Mammary epithelial cell (primary cell): ENCODE results near the gene CSNK1G3.

Experiments used
- EZH2 ChIP-seq: IDR thresholded peaks from 2 replicates; pipeline ENCODE4 v1.6.1; 2012; ENCODE audit warnings: low read length, inconsistent platforms, borderline replicate concordance
- TF ChIP-seq, protein P1 (sequence below), 2 donors: IDR thresholded peaks in 1 of 2; conservative IDR thresholded peaks in 1 of 2; 2 replicates each; pipeline ENCODE4 v1.5.1; 2011 to 2012; ENCODE audit warnings: inconsistent platforms in 2 of 2, low read length in 2 of 2, mild to moderate bottlenecking in 2 of 2, control low read depth in 1 of 2, low read depth in 1 of 2; ENCODE audit not compliant: insufficient read depth in 1 of 2; ENCODE audit errors: extremely low read depth in 1 of 2

DNA sequence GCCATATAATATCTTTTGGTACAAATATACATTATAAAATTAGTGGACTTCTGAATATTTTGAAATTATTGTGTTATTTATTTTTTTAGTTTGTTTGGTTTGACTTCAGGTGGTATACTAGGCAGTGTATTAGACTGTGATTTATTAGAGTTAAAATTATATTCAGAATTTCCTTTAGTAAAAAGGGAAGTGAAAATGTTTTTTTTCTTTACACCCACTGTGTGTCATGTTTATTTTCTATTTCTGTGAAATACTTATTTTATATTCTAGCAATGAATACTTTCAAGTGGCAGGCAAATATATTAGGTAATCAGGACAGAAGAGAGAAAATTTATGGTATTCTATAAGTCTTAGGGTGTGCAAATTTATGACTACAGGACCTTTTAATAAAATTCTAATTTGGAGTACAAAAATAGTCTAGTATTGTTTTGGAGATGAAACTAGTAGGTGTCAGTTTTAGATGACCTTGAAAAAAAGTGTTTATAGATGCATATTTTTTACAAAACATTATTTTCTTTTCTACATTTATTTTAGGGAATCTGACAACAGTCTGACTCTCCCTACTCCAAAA is 8.8 kb downstream of the CSNK1G3 start:
- TF ChIP-seq, protein P1, sequence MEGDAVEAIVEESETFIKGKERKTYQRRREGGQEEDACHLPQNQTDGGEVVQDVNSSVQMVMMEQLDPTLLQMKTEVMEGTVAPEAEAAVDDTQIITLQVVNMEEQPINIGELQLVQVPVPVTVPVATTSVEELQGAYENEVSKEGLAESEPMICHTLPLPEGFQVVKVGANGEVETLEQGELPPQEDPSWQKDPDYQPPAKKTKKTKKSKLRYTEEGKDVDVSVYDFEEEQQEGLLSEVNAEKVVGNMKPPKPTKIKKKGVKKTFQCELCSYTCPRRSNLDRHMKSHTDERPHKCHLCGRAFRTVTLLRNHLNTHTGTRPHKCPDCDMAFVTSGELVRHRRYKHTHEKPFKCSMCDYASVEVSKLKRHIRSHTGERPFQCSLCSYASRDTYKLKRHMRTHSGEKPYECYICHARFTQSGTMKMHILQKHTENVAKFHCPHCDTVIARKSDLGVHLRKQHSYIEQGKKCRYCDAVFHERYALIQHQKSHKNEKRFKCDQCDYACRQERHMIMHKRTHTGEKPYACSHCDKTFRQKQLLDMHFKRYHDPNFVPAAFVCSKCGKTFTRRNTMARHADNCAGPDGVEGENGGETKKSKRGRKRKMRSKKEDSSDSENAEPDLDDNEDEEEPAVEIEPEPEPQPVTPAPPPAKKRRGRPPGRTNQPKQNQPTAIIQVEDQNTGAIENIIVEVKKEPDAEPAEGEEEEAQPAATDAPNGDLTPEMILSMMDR (conservative IDR thresholded peaks at IDR 0.05 in 1 of 2, IDR thresholded peaks at IDR 0.05 in 1 of 2; ENCODE audit: extremely low read depth in 1 of 2, insufficient read depth in 1 of 2, low read depth in 1 of 2, low read length in 2 of 2): no peak
- TF ChIP-seq EZH2: no peak
